ENCODE results near the gene PGP.

Gene PGP

GRCh38 chr16:2190659-2191445 lies 23.8 kb downstream of the PGP start:
- TF ChIP-seq, protein P1, sequence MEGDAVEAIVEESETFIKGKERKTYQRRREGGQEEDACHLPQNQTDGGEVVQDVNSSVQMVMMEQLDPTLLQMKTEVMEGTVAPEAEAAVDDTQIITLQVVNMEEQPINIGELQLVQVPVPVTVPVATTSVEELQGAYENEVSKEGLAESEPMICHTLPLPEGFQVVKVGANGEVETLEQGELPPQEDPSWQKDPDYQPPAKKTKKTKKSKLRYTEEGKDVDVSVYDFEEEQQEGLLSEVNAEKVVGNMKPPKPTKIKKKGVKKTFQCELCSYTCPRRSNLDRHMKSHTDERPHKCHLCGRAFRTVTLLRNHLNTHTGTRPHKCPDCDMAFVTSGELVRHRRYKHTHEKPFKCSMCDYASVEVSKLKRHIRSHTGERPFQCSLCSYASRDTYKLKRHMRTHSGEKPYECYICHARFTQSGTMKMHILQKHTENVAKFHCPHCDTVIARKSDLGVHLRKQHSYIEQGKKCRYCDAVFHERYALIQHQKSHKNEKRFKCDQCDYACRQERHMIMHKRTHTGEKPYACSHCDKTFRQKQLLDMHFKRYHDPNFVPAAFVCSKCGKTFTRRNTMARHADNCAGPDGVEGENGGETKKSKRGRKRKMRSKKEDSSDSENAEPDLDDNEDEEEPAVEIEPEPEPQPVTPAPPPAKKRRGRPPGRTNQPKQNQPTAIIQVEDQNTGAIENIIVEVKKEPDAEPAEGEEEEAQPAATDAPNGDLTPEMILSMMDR (IDR thresholded peaks at IDR 0.05; ENCODE audit: borderline replicate concordance, insufficient read depth, low read depth, low read length), result no peak
- H3K4me3 ChIP-seq (ENCODE audit: low read depth, low read length), result no peak overlapping the region

GRCh38 chr16:2190002-2190658 lies 24.5 kb downstream of the PGP start:
- H3K4me3 ChIP-seq (ENCODE audit: low read depth, low read length), result no peak overlapping the region
- TF ChIP-seq, protein P1 (IDR thresholded peaks at IDR 0.05; ENCODE audit: borderline replicate concordance, insufficient read depth, low read depth, low read length), result no peak

- TF ChIP-seq, protein P1 (IDR thresholded peaks at IDR 0.05; ENCODE audit: borderline replicate concordance, insufficient read depth, low read depth, low read length), result no peak
- no peak overlapping the region for H3K4me3 ChIP-seq (ENCODE audit: low read depth, low read length)
These were observed 25.3 kb downstream of the PGP start for GRCh38 chr16:2189252-2189893.

DNA sequence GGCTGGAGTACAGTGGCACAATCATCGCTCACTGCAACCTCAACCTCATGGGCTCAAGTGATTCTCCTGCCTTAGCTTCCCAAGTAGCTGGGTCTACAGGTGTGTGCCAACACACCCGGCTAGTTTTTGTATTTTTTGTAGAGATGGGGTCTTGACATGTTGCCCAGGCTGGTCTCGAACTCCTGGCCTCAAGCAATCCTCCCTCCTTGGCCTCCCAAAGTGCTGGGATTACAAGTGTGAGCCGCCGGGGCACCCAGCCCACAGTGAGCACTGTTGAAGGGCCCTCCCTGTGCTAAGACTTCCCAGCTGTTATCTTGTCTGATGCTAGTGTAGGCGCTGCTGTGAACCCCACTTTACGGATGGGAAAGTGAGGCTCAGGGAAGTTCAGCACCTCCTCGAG lies 26.2 kb downstream of the PGP start:
- no peak overlapping the region for H3K4me3 ChIP-seq (ENCODE audit: low read depth, low read length)
- TF ChIP-seq, protein P1 (IDR thresholded peaks at IDR 0.05; ENCODE audit: borderline replicate concordance, insufficient read depth, low read depth, low read length), result no peak

GRCh38 chr16:2187212-2187611 lies 27.4 kb downstream of the PGP start:
- no peak overlapping the region for H3K4me3 ChIP-seq (ENCODE audit: low read depth, low read length)
- TF ChIP-seq, protein P1 (IDR thresholded peaks at IDR 0.05; ENCODE audit: borderline replicate concordance, insufficient read depth, low read depth, low read length), result no peak

GRCh38 chr16:2186505-2186904 lies 28.1 kb downstream of the PGP start:
- H3K4me3 ChIP-seq (ENCODE audit: low read depth, low read length), result no peak overlapping the region
- TF ChIP-seq, protein P1 (IDR thresholded peaks at IDR 0.05; ENCODE audit: borderline replicate concordance, insufficient read depth, low read depth, low read length), result no peak

All from GM12875 (cell line).